Skeletal muscle satellite cell (primary cell): ENCODE data around the gene SOX9.
A peak's percentile ranks its signal among the peaks of the same experiment; 100 is the strongest.

Experiments
- H3K27me3 ChIP-seq: 2 replicates; pipeline ENCODE4 v1.7.0; 2013; ENCODE audit warnings: low read length; ENCODE audit not compliant: control insufficient read depth, insufficient read depth
- H3K36me3 ChIP-seq: 2 replicates; pipeline ENCODE4 v1.7.0; 2013; ENCODE audit warnings: mild to moderate bottlenecking, control low read depth, low read length; ENCODE audit not compliant: insufficient read depth
- H3K4me1 ChIP-seq: 2 replicates; pipeline ENCODE4 v1.7.0; 2013; ENCODE audit warnings: low read length; ENCODE audit not compliant: control insufficient read depth, insufficient read depth
- H3K4me2 ChIP-seq: 2 replicates; pipeline ENCODE4 v1.7.0; 2013; ENCODE audit warnings: mild to moderate bottlenecking, low read length
- H3K4me3 ChIP-seq: 2 replicates; pipeline ENCODE4 v1.7.0; 2013; ENCODE audit warnings: low read length
- H3K9ac ChIP-seq: 2 replicates; pipeline ENCODE4 v1.7.0; 2013; ENCODE audit warnings: mild to moderate bottlenecking, low read depth, low read length, moderate library complexity
- H3K9me3 ChIP-seq: replicated peaks from 2 replicates; pipeline ENCODE4 v1.7.0; 2013; ENCODE audit warnings: mild to moderate bottlenecking, control low read depth, low read length

The SOX9 gene

DNA sequence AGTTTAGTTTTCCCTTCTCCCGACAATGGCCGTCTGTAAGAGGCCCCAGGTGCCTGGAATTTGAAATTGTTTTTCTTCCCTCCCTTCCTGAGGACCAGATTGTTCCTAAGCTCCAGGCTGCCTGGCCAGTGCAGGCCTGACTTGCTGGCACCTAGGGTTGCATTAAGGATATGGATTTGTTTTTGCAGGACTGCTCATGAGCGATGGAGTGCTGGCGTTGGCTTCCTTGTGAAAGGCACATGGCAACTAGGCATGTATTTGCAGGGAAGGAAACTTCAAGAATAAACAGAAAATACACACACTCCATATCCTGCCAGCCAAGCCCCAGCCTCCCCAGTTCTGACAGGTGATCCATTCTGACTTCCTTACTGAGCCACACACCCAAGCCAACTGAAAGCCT lies 25.5 kb upstream of the SOX9 start:
- Histone ChIP-seq H3K4me1 (no peaks in the 10 kb centered on the region), H3K27me3 (peaks cover 14% of the 10 kb centered on the region), H3K4me3 (no peak overlapping the region), H3K9me3 (no peaks in the 10 kb centered on the region), H3K4me2 (no peak overlapping the region), H3K9ac (no peak overlapping the region), H3K36me3 (no peaks in the 10 kb centered on the region)

DNA sequence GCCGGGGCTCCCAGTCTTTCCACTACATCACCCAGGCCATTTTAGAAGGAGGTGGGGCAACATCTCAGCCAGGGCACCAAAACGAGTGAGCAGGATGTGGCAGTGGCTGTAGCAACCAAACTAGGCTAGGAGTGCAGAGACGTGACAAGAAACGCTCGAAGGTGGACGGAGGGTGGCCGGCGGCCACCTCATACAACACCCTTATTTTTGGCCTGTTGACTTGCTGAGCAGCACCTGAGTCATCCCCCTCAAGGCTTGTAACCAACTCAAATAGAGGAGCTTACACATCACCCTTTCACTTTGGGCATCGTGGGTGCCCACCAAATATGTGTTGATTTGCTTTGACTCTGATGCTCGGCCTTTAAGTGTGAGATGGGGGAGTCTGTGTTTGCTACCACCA lies 23.7 kb upstream of the SOX9 start:
- peaks cover 20% of the 10 kb centered on the region for H3K27me3 ChIP-seq
- H3K4me2 ChIP-seq, result no peak overlapping the region
- no peak overlapping the region for H3K9ac ChIP-seq
- H3K4me1 ChIP-seq, result no peaks in the 10 kb centered on the region
- H3K36me3 ChIP-seq, result no peaks in the 10 kb centered on the region
- H3K9me3 ChIP-seq, result no peaks in the 10 kb centered on the region
- H3K4me3 ChIP-seq, result no peak overlapping the region

DNA sequence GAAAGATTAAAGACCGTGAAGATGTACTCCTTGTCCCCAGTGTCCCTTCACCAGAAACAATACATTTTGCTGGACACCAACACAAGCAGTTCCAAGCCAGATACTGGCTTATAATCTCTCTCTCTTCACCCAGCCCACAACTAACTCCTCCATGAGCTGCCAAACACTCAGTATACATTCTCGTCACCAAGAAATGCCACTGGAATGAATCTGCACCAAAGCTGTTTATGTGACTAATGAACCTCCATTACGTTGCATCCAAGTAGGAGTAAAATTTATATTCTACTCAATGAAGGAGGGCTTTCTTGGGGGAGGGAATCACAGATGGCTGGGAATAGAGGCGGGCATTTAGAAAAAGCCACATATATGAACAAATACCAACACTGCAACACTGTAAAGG lies 20.9 kb upstream of the SOX9 start:
- H3K4me2 ChIP-seq, result no peak overlapping the region
- no peak overlapping the region for H3K4me3 ChIP-seq
- H3K9me3 ChIP-seq, result no peaks in the 10 kb centered on the region
- no peaks in the 10 kb centered on the region for H3K36me3 ChIP-seq
- no peak overlapping the region for H3K9ac ChIP-seq
- peaks cover 26% of the 10 kb centered on the region for H3K27me3 ChIP-seq
- no peaks in the 10 kb centered on the region for H3K4me1 ChIP-seq

GRCh38 chr17:72100470-72100869 lies 20.4 kb upstream of the SOX9 start:
- peaks cover 26% of the 10 kb centered on the region for H3K27me3 ChIP-seq
- no peak overlapping the region for H3K9ac ChIP-seq
- no peaks in the 10 kb centered on the region for H3K4me1 ChIP-seq
- no peaks in the 10 kb centered on the region for H3K9me3 ChIP-seq
- H3K36me3 ChIP-seq, result no peaks in the 10 kb centered on the region
- no peak overlapping the region for H3K4me2 ChIP-seq
- H3K4me3 ChIP-seq, result no peak overlapping the region

DNA sequence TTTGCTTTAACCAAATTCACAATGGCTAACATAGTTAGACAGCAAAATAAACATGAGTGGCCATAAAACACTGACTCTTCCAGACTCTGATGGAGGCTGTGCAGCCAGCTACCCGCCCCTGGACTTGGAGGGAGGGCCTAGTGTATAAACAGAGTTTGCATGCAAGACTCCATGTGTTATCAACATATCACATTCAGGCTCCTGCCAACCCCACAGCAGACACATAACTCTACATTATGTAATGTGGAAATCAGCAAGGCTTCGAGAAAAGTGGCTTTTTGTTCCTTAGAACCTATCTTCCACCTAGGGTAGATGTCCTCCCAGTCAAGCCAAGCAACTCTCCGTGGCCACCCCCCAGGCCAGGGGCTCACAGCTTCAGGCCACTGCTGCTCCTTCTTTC lies 19.3 kb upstream of the SOX9 start:
- Histone ChIP-seq H3K4me3 (no peak overlapping the region), H3K9ac (no peak overlapping the region), H3K36me3 (no peaks in the 10 kb centered on the region), H3K4me1 (no peaks in the 10 kb centered on the region), H3K27me3 (peaks cover 26% of the 10 kb centered on the region), H3K4me2 (no peak overlapping the region), H3K9me3 (no peaks in the 10 kb centered on the region)

- H3K4me2 ChIP-seq, result no peak overlapping the region
- H3K4me1 ChIP-seq, result no peaks in the 10 kb centered on the region
- no peaks in the 10 kb centered on the region for H3K36me3 ChIP-seq
- no peaks in the 10 kb centered on the region for H3K9me3 ChIP-seq
- H3K27me3 ChIP-seq, result peaks cover 31% of the 10 kb centered on the region
- H3K9ac ChIP-seq, result no peak overlapping the region
- H3K4me3 ChIP-seq, result no peak overlapping the region
Observed at GRCh38 chr17:72102366-72102765, 18.5 kb upstream of the SOX9 start.

GRCh38 chr17:72104164-72104862 lies 16.5 kb upstream of the SOX9 start:
- H3K4me1 ChIP-seq, result no peaks in the 10 kb centered on the region
- no peaks in the 10 kb centered on the region for H3K9me3 ChIP-seq
- H3K4me3 ChIP-seq, result no peak overlapping the region
- peaks cover 41% of the 10 kb centered on the region for H3K27me3 ChIP-seq
- H3K9ac ChIP-seq, result no peak overlapping the region
- no peak overlapping the region for H3K4me2 ChIP-seq
- no peaks in the 10 kb centered on the region for H3K36me3 ChIP-seq

GRCh38 chr17:72104863-72105234 lies 16.0 kb upstream of the SOX9 start:
- no peak overlapping the region for H3K4me3 ChIP-seq
- H3K27me3 ChIP-seq, result peaks cover 37% of the 10 kb centered on the region
- no peaks in the 10 kb centered on the region for H3K36me3 ChIP-seq
- no peak overlapping the region for H3K9ac ChIP-seq
- H3K4me2 ChIP-seq, result no peak overlapping the region
- no peaks in the 10 kb centered on the region for H3K4me1 ChIP-seq
- H3K9me3 ChIP-seq, result no peaks in the 10 kb centered on the region

DNA sequence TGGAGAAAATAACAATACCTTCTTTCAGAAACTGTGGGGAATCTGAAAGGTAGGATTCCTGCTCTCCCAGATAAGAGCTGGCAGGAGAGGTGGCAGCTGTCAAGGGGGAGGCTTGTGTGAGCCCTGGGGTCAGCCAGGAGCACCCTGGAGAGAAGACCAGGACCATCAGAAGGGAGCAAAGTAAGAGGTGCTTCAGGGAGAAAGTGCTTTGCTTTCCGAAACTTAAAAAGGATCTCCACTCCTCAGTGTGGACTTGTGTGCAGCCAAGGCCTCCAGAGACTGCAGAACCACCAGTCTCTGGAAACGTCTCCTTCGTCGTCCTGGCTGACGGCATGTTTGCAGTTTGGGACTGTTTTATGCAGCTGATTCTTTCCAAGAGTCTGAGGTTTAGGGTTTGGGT lies 13.7 kb upstream of the SOX9 start:
- Histone ChIP-seq H3K27me3 (peaks cover 28% of the 10 kb centered on the region), H3K9ac (no peak overlapping the region), H3K9me3 (no peaks in the 10 kb centered on the region), H3K4me2 (no peak overlapping the region), H3K36me3 (no peaks in the 10 kb centered on the region), H3K4me3 (no peak overlapping the region), H3K4me1 (no peaks in the 10 kb centered on the region)

GRCh38 chr17:72110231-72110941 lies 10.4 kb upstream of the SOX9 start:
- Histone ChIP-seq H3K4me1 (no peaks in the 10 kb centered on the region), H3K4me2 (no peak overlapping the region), H3K36me3 (no peaks in the 10 kb centered on the region), H3K27me3 (peaks cover 14% of the 10 kb centered on the region), H3K4me3 (peak overlapping the region; percentile 30), H3K9me3 (no peaks in the 10 kb centered on the region), H3K9ac (no peak overlapping the region)

DNA sequence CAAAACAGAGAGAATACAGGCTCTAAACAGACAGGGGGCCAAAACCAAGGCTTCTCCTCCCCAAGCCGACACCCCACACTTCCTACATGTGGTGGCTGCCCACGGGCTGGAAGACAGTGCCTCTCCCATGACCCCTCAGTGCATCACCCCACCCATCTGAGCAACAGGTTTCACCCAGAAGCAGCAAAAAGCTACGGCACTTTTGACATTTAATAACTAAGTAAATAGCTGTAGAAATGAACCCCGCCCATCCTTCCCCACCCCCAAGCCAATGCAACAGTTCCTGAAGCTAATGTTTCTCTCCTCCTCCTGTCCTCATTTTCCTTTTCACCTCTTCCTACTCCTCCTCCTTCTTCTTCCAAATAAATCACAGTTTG lies 9.9 kb upstream of the SOX9 start:
- Histone ChIP-seq H3K27me3 (peaks cover 14% of the 10 kb centered on the region), H3K4me1 (no peaks in the 10 kb centered on the region), H3K4me3 (no peak overlapping the region), H3K9me3 (no peaks in the 10 kb centered on the region), H3K4me2 (no peak overlapping the region), H3K9ac (no peak overlapping the region), H3K36me3 (no peaks in the 10 kb centered on the region)

GRCh38 chr17:72111336-72111923 lies 9.4 kb upstream of the SOX9 start:
- peaks cover 14% of the 10 kb centered on the region for H3K27me3 ChIP-seq
- no peaks in the 10 kb centered on the region for H3K4me1 ChIP-seq

More at GRCh38 chr17:72111336-72111923, 9.4 kb upstream of the SOX9 start:
- Histone ChIP-seq H3K4me3 (no peak overlapping the region), H3K4me2 (no peak overlapping the region), H3K36me3 (no peaks in the 10 kb centered on the region), H3K9me3 (no peaks in the 10 kb centered on the region), H3K9ac (no peak overlapping the region)
